AG10803 (cell line): ENCODE measurements around the gene PKMYT1.
"Not testable (repeated sequence)": the region's sequence is repeated elsewhere in the genome, so short reads cannot be mapped to it uniquely, and the experiment has no call there.

Experiments used
- DNase-seq: peaks from one replicate; pipeline ENCODE4 v3.0.0; 2010; ENCODE audit warnings: low read depth
- H3K4me3 ChIP-seq: 2 replicates; pipeline ENCODE4 v1.5.1; 2011; ENCODE audit warnings: mild to moderate bottlenecking, low read length, control low read depth
- TF ChIP-seq, protein P1 (sequence below): conservative IDR thresholded peaks from 2 replicates; pipeline ENCODE4 v1.5.1; 2011; ENCODE audit warnings: mild to moderate bottlenecking, low read length, control low read depth, inconsistent platforms

The PKMYT1 gene

DNA sequence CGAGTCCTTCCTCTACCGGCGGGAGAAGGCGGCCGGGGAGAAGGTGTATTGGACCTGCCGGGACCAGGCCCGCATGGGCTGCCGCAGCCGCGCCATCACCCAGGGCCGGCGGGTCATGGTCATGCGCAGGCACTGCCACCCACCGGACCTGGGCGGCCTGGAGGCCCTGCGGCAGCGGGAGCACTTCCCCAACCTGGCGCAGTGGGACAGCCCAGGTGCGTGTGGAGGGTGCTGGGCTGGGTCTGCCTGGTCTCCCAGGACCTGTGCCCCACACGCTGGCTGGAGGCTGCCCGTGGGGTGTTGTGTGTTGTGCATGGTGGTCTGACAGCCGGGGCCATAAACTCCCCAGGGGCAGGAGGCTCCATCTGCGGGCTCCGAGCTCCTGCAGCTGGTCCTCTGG lies 43.1 kb downstream of the PKMYT1 start:
- no peak for DNase-seq
- no peak overlapping the region for H3K4me3 ChIP-seq
- TF ChIP-seq, protein P1, sequence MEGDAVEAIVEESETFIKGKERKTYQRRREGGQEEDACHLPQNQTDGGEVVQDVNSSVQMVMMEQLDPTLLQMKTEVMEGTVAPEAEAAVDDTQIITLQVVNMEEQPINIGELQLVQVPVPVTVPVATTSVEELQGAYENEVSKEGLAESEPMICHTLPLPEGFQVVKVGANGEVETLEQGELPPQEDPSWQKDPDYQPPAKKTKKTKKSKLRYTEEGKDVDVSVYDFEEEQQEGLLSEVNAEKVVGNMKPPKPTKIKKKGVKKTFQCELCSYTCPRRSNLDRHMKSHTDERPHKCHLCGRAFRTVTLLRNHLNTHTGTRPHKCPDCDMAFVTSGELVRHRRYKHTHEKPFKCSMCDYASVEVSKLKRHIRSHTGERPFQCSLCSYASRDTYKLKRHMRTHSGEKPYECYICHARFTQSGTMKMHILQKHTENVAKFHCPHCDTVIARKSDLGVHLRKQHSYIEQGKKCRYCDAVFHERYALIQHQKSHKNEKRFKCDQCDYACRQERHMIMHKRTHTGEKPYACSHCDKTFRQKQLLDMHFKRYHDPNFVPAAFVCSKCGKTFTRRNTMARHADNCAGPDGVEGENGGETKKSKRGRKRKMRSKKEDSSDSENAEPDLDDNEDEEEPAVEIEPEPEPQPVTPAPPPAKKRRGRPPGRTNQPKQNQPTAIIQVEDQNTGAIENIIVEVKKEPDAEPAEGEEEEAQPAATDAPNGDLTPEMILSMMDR, result no peak

DNA sequence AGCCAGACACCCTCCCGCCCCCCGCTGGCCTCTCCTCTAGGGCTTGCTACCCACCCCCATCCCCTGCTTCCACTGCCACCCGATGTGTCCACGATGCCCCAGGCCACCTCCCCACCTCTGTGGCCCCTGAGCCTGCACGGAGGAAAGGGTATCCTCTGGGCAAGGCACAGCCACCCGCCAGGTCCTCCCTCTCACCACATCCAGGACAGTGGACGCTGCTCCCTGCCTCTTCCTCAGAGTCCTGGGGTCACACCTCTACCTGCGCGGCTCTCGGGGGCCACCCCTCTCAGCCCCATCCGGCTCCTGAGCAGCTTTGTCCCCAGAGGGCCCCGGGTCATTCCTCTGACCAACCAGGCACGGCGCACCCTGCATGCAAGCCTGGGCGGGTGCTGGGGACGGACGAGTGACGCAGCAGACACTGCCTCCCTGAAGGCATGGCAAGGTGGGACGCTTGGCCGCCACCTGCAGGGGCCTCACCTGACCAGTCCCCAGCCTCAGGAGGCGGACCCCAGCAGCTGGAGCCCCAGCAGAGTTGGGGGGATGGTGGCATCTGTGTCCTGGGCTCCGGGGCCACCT lies 43.7 kb downstream of the PKMYT1 start:
- TF ChIP-seq, protein P1, result no peak
- no peak overlapping the region for H3K4me3 ChIP-seq
- DNase-seq, result no peak

DNA sequence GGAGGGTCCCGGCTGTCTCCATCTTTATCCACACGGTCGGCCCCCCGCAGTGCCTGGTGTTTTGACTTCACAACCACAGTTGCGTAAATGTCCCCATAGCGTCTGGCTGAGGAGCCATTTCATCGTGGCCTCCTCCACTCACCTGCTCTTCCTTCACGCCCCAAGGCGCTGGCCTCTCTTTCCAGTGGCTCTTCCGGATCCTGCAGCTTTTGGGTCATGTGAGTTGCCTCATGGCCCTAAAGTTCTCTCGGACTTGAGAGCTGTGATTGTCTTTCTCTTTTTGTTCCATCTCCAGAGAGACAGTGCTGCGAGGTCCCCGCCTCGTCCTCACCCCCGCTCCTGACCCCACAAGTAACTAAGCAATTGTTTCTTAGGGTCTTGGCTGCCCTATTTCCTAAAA lies 45.8 kb downstream of the PKMYT1 start:
- no peak overlapping the region for H3K4me3 ChIP-seq
- TF ChIP-seq, protein P1, result no peak
- no peak for DNase-seq

DNA sequence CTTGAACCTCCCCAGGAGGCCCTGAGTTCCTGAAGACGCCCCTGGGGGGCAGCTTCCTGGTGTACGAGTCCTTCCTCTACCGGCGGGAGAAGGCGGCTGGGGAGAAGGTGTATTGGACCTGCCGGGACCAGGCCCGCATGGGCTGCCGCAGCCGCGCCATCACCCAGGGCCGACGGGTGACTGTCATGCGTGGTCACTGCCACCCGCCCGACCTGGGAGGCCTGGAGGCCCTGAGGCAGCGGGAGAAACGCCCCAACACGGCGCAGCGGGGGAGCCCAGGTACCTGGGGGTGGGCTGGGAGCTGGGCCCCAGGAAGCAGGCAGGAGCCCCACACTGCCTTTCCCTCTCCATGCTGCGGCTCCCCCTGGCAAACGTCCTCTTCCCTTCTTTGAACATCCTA lies 46.5 kb downstream of the PKMYT1 start:
- H3K4me3 ChIP-seq, result no peak overlapping the region
- TF ChIP-seq, protein P1, result no peak
- DNase-seq, result no peak

DNA sequence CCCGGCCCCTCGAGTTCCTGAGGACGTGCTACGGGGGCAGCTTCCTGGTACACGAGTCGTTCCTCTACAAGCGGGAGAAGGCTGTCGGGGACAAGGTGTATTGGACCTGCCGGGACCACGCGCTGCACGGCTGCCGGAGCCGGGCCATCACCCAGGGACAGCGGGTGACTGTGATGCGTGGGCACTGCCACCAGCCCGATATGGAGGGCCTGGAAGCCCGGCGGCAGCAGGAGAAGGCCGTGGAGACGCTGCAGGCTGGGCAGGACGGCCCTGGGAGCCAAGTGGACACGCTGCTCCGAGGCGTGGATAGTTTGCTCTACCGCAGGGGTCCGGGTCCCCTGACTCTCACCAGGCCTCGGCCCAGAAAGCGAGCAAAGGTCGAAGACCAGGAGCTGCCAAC lies 47.1 kb downstream of the PKMYT1 start:
- no peak for DNase-seq
- H3K4me3 ChIP-seq, result no peak overlapping the region
- TF ChIP-seq, protein P1, result no peak

DNA sequence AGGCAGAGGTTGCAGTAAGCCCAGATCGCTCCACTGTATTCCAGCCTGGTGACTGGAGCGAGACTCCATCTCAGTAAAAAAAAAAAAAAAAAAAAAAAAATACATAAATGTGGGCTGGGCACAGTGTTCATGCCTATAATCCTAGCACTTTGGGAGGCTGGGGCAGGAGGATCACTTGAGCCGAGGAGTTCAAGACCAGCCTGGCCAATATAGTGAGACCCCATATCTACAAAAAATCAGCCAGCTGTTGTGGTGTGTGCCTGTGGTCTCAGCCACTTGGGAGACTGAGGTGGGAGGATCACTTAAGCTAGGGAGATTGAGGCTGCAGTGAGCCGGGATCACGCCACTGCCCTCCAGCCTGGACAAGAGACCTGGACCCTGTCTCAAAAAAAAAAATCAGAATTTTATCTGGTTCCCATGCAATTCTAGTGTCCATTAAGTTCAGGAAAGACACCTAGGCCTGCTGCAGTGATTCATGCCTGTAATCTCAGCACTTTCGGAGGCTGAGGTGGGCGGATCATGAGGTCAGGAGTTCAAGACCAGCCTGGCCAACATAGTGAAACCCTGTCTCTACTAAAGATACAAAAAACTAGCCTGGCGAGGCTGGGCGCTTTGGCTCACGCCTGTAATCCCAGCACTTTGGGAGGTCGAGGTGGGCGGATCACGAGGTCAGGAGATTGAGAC lies 48.9 kb downstream of the PKMYT1 start:
- H3K4me3 ChIP-seq, DNase-seq: not testable (repeated sequence)

DNA sequence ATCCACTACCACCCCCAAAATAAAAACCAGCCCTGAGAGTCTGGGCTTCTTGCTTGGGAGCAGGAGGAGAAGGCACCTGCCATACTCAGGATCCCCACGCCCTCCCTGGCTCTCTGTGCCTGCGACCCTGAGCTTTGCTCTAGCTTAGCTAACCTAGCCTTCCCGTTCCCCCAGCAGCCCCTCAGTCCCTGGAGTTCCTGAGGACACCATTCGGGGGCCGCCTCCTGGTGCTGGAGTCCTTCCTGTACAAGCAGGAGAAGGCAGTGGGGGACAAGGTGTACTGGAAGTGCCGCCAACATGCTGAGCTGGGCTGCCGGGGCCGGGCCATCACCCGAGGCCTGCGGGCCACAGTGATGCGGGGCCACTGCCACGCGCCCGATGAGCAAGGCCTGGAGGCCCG lies 50.0 kb downstream of the PKMYT1 start:
- TF ChIP-seq, protein P1, result no peak
- DNase-seq, result no peak
- no peak overlapping the region for H3K4me3 ChIP-seq
